Endothelial cell (in vitro differentiated cells): Measurements from ENCODE around the gene RAPGEF1. TPM values are rescaled to one million over a fixed set of nuclear protein-coding genes. Genes with fewer than 3 reads are reported as not detected.
A peak's percentile ranks its signal among the peaks of the same experiment; 100 is the strongest.

Experiments used
- DNase-seq: peaks from one replicate; pipeline ENCODE4 v3.0.0; 2021; ENCODE audit warnings: low spot score
- H3K27ac Mint-ChIP-seq: one replicate; pipeline ENCODE4 v1.8.0; 2021; ENCODE audit warnings: mixed read lengths, inconsistent platforms; ENCODE audit not compliant: unreplicated experiment
- H3K27me3 Mint-ChIP-seq: one replicate; pipeline ENCODE4 v1.8.0; 2021; ENCODE audit warnings: mild to moderate bottlenecking, moderate library complexity, mixed read lengths, inconsistent platforms; ENCODE audit not compliant: unreplicated experiment
- H3K36me3 Mint-ChIP-seq: one replicate; pipeline ENCODE4 v1.8.0; 2021; ENCODE audit warnings: mild to moderate bottlenecking, low read depth, mixed read lengths, inconsistent platforms; ENCODE audit not compliant: unreplicated experiment
- H3K4me1 Mint-ChIP-seq: one replicate; pipeline ENCODE4 v1.8.0; 2021; ENCODE audit warnings: mild to moderate bottlenecking, mixed read lengths, inconsistent platforms; ENCODE audit not compliant: unreplicated experiment
- H3K4me3 Mint-ChIP-seq: one replicate; pipeline ENCODE4 v1.8.0; 2021; ENCODE audit warnings: mild to moderate bottlenecking, mixed read lengths, inconsistent platforms; ENCODE audit not compliant: unreplicated experiment
- H3K9me3 Mint-ChIP-seq: one replicate; pipeline ENCODE4 v1.8.0; 2021; ENCODE audit warnings: mixed read lengths, inconsistent platforms; ENCODE audit not compliant: unreplicated experiment
- total RNA-seq: library from RNA; stranded (reverse); fragmentation: NEBNext Ultra II Directional; extraction: Animal tissue kit (Norgen Biotek cat#: 25700); gene quantifications from one replicate; pipeline ENCODE4 v1.2.1, GENCODE V29; 2021; ENCODE audit not compliant: unreplicated experiment
- TF ChIP-seq, protein P1 (sequence below): fragments of 200-600 bp; sonication (generic); IDR thresholded peaks from one replicate; pipeline ENCODE4 v1.5.0; 2021; ENCODE audit warnings: antibody characterized with exemption; ENCODE audit not compliant: unreplicated experiment

The RAPGEF1 gene
- total RNA-seq, 1 donor from 2014 or later = 226 TPM

DNA sequence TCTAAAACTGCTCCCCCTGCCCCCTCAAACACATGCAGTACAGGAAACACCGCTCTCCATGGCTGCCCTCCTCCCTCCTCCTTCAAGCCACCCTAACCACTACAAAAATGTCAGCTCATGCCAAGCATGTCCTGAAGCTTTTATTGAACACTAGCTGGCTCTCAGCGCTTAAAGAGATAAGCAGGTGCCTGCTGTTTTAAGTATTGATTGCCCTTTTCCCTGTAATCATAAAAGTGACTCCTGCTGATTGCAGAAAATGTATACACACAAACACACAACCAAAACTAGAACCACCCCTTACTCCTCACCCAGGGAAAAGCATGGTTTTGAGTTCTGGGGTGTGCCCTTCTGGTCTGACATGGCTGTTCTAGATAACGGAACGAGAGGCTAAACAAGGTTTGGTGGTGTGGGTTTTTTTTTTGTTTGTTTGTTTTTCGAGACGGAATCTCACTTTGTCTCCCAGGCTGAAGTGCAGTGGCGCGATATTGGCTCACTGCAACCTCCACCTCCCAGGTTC is 205.1 kb downstream of the RAPGEF1 start:
- TF ChIP-seq, protein P1, sequence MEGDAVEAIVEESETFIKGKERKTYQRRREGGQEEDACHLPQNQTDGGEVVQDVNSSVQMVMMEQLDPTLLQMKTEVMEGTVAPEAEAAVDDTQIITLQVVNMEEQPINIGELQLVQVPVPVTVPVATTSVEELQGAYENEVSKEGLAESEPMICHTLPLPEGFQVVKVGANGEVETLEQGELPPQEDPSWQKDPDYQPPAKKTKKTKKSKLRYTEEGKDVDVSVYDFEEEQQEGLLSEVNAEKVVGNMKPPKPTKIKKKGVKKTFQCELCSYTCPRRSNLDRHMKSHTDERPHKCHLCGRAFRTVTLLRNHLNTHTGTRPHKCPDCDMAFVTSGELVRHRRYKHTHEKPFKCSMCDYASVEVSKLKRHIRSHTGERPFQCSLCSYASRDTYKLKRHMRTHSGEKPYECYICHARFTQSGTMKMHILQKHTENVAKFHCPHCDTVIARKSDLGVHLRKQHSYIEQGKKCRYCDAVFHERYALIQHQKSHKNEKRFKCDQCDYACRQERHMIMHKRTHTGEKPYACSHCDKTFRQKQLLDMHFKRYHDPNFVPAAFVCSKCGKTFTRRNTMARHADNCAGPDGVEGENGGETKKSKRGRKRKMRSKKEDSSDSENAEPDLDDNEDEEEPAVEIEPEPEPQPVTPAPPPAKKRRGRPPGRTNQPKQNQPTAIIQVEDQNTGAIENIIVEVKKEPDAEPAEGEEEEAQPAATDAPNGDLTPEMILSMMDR = no peak
- Mint-ChIP-seq H3K27me3 (no peaks in the 10 kb centered on the region), H3K36me3 (peaks cover 7% of the 10 kb centered on the region), H3K4me3 (no peak overlapping the region), H3K9me3 (no peaks in the 10 kb centered on the region), H3K4me1 (no peaks in the 10 kb centered on the region), H3K27ac (peak overlapping the region; percentile 36)
- no peak for DNase-seq

DNA sequence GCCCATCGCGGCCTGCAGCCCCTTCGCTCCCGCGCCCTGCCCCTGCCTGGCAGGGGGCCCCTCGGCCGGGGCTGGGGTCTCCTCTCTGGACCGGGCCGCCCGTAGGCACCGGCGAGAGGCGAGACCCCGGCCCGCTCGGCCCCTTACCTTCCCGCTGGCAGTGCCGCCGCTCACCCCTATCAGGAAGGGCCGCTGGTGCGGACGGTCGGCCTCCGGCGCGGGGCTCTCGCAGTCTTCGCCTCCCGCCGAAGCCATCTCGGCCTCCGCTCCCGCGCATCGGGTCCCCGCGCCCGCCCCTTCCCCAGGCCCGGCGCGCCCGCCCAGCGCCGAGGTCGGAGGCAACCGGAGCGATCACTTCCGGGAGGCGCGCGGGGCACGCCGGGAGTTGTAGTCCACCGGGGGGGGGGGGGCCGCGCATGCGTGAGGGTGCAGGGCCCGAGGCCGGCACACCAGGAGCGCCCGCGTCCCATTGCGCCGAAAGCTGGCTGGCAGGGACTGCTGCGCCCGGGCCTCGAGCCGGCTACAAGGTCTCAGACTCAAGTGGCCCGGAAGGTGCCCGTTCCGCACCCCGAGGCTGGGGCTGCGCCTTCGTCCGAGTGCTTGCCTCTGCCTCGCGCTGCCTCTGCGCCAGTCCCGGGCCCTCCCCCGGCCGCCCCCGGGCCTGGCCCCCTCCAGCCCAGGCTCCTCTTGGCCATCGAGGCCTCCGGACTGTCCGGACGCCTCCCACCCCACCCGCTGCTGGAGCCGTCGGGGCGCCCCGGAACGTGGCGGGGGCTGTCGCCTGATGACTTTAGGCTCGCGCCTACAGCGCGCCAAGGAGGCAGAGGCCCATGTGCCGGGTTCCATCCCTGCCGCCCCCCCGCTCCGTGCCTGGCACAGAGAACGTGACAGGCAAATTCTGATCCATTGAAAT is 208.7 kb downstream of the RAPGEF1 start, which contains the start of gene UCK1:
TSS of gene UCK1 (minus strand) at position 344 of the 913 bp plus-strand sequence. CDS start at position 255, 89 bp downstream.
- peaks cover 12% of the 10 kb centered on the region for H3K36me3 Mint-ChIP-seq
- DNase-seq = peak; percentile 79
- H3K9me3 Mint-ChIP-seq = no peaks in the 10 kb centered on the region
- peaks cover 2% of the 10 kb centered on the region for H3K27me3 Mint-ChIP-seq
- H3K4me3 Mint-ChIP-seq = peak within 1 kb of the TSS; percentile 86
- no peak within 1 kb of the TSS for H3K27ac Mint-ChIP-seq
- H3K4me1 Mint-ChIP-seq = no peaks in the 10 kb centered on the region
- TF ChIP-seq, protein P1 = no peak

DNA sequence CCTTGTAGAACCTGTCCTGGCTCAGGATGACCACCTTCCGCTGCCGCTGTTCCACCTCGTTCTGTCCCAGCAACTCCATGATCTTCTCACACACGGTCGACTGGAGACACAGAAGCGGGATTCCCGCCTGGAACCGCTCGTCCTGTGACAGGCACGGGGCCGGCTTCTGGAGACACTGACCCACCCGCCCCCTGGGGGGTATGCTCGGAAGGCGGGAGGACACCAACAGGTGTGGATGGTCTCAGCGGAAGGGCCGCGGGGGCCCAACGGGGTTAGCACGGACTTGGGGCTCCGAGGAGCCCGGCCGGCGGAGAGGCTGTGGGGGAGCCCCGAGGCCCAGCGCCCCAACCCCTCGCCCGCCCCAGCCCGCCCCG is 209.3 kb downstream of the RAPGEF1 start:
- peaks cover 2% of the 10 kb centered on the region for H3K27me3 Mint-ChIP-seq
- TF ChIP-seq, protein P1 = no peak
- H3K36me3 Mint-ChIP-seq = peaks cover 19% of the 10 kb centered on the region
- no peak overlapping the region for H3K27ac Mint-ChIP-seq
- H3K4me3 Mint-ChIP-seq = peak overlapping the region; percentile 86
- no peaks in the 10 kb centered on the region for H3K4me1 Mint-ChIP-seq
- DNase-seq = peak; percentile 56
- no peaks in the 10 kb centered on the region for H3K9me3 Mint-ChIP-seq

DNA sequence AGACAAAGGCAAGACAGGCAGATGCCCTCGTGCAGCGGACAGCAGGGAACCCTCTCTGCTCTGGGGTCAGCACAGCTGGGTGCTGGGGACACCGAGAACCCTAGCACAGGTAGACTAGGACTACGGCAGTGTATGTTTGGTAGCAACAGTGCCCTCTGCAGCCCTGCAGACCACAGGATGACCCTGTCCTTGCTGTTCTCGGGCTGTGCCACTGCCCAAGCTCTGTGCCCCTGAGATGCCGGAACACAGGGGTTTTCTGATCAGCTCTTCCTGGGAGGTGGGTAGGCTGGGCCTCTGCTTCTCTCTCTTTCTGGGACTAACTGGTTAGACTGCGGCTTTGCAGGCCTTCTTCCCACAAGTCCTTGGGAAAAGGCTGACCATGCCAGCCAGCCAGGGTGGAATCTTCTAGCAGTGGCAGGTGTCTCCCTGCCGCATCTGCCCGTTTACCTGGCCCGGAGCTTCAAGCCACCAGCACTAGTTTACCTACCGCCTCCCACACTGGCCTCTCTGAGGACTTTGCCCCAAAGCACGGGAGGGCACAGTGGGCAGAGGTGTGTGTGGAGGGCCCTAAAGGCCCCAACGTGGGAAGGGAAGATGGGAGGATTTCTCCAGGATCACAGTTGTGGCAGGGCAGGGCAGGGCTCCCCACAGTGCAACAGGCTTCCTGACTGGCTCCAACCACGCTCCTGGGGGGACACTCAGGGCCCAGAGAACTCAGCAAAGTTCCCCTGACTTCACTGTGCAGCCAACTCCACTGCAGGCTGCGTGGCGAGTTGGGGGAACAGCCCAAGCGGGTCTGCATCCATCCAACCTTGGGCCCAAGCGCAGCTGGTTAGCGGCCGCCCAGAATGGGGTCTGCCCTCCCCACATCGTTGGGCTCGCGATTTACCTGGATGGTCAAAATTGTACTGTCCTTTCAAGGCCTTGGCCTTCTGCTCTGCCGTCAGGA is 210.0 kb downstream of the RAPGEF1 start:
- Mint-ChIP-seq H3K36me3 (peaks cover 22% of the 10 kb centered on the region), H3K9me3 (no peaks in the 10 kb centered on the region), H3K4me3 (peak overlapping the region; percentile 86), H3K27ac (no peak overlapping the region), H3K4me1 (no peaks in the 10 kb centered on the region), H3K27me3 (peaks cover 2% of the 10 kb centered on the region)
- TF ChIP-seq, protein P1 = no peak
- DNase-seq = no peak
